Measurements from ENCODE around the gene IFITM10. TPM values are rescaled to one million over a fixed set of nuclear protein-coding genes. Genes with fewer than 3 reads are reported as not detected.

The IFITM10 gene
- total and polyA plus RNA-seq, 9 of the 15 experiments (the other 6 are each of a cell fraction or from before 2014, with no cell fraction given), result 0.08 to 0.13 (median 0.09) TPM; not detected in 6

DNA sequence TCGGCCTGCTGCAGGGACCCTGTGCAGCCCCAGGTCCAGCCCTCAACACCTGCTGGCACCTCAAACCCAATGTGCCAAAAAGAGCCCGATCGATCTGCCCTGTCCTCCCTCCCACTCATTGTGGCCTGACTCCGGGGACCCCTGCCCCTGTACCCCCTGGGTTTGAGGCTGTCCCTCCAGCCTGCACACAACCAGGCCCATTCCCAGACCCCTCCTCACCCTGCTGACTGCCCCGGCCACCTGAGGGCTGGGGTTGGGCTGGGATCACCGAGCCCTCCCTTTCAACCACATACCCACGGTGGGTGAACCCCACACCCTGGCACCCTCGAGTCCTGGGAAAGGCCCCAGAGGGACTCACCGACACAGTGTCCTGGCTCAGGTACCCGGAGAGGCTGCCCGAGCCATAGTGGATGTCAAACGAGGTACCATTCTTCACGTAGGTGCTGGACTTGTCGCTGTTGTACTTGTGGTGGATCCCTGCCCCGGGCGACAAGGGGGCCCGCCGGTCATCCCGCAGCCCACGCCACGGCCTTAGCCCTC is 8.3 kb upstream of the IFITM10 start (continued):
- TF ChIP-seq GATA2 (CRISPR knock-in tag; IDR thresholded peaks at IDR 0.05) (no peak), MYC (IDR thresholded peaks at IDR 0.05; ENCODE audit: low read depth, low read length) (no peak), MYC (CRISPR knock-in tag; IDR thresholded peaks at IDR 0.05; ENCODE audit: borderline replicate concordance, low read depth) (no peak), NFIC (IDR thresholded peaks at IDR 0.05) (no peak), SIN3A (IDR thresholded peaks at IDR 0.05; ENCODE audit: borderline replicate concordance in 2 of 2, control insufficient read depth in 1 of 2, low read depth in 2 of 2, low read length in 2 of 2) (no peak)

DNA sequence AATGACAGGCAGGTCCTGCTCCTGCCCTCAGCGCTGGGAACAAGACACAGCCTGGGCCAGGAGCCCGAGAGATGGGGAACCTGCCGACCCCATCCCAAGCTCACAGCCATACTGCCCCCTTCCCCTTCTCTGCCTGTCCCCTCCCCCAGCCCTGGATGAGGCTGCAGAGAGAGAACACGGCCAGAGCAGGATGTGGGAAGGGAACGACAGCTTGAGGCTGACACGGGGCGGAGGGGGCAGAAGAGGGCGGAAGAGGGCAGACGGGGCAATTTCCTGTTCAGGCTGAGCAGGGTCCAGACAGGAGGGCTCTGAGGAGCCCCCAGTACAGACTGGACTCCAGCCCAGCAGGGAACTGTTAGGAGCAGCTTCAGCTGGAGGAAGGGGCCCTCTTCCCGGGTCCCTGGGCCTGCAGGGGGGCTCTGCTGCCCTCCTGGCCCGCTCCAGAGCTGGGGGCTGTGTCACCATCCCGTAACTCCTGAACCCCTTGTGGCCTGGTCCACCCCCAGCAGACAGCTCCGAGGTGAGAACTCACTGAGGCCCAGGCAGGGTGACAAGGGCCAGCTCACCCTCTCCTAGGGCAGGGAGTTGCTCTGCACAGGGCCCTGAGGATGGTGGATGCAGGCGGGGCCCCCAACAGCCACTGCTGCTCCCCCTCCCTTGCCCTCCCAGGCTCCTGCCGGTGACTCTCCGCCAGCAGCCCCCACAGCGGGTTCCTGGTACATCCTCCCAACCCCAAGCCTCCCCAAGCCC is 7.6 kb upstream of the IFITM10 start:
- Histone ChIP-seq H3K27ac (ENCODE audit: extremely low read depth, low read depth, low read length) (no peak overlapping the region), H3K9me1 (ENCODE audit: control insufficient read depth, insufficient read depth, low read length) (peaks cover 7% of the 10 kb centered on the region), H2AFZ (ENCODE audit: low read depth, low read length) (no peak overlapping the region), H3K4me3 (no peak overlapping the region), H3K9me3 (replicated peaks; ENCODE audit: control insufficient read depth, insufficient read depth, low read depth, low read length) (no peaks in the 10 kb centered on the region), H3K27me3 (ENCODE audit: control insufficient read depth in 2 of 2, insufficient read depth in 2 of 2, low read length in 2 of 2) (no peaks in the 10 kb centered on the region), H3K9ac (ENCODE audit: insufficient read depth in 1 of 2, low read depth in 2 of 2, low read length in 2 of 2) (no peak overlapping the region), H4K20me1 (replicated peaks; ENCODE audit: control insufficient read depth, insufficient read depth, low read length) (peaks cover 4% of the 10 kb centered on the region; the same call in 1 of the 2 replicates), H3K4me1 (replicated peaks in 1 of 2; ENCODE audit: control insufficient read depth in 2 of 2, insufficient read depth in 2 of 2, low read length in 2 of 2) (peaks cover 27 to 73% of the 10 kb centered on the region in 2 experiments), H3K79me2 (ENCODE audit: control insufficient read depth, insufficient read depth, low read length) (peaks cover 9% of the 10 kb centered on the region), H3K4me2 (ENCODE audit: insufficient read depth, low read length) (no peak overlapping the region), H3K36me3 (ENCODE audit: control insufficient read depth, insufficient read depth, low read length) (peaks cover 25% of the 10 kb centered on the region; the same call in 1 of the 3 replicates)
- POLR2A ChIA-PET, result interaction anchor here (0.6 to 1.0 kb wide), 2 partner anchors 15 to 491 kb away, joined by 3 to 4 read pairs; no protein-coding TSS in a partner anchor
- WGBS (ENCODE audit: insufficient coverage, low coverage, missing lambda C conversion rate), result 84% methylated on average over 6 of the region's 17 CpGs
- FAIRE-seq, result no peak
- BruUV-seq (replicated peaks), result no TSS peak
- in situ Hi-C loops (cut with MboI) (no loop called here), intact Hi-C loops (cut with micrococcal nuclease) (no loop called here)
- CTCF ChIA-PET (ENCODE audit: low intra/inter-chr PET ratio), result no interaction called here
- DNase-seq (ENCODE audit: extremely low read depth in 1 of 4, low spot score in 3 of 4), result no peak
- ATAC-seq, result no peak
- TF ChIP-seq ZEB2 (IDR thresholded peaks at IDR 0.05) (no peak), STAG1 (CRISPR knock-in tag; IDR thresholded peaks at IDR 0.05; ENCODE audit: borderline replicate concordance) (no peak)
- TF ChIP-seq, protein P1, sequence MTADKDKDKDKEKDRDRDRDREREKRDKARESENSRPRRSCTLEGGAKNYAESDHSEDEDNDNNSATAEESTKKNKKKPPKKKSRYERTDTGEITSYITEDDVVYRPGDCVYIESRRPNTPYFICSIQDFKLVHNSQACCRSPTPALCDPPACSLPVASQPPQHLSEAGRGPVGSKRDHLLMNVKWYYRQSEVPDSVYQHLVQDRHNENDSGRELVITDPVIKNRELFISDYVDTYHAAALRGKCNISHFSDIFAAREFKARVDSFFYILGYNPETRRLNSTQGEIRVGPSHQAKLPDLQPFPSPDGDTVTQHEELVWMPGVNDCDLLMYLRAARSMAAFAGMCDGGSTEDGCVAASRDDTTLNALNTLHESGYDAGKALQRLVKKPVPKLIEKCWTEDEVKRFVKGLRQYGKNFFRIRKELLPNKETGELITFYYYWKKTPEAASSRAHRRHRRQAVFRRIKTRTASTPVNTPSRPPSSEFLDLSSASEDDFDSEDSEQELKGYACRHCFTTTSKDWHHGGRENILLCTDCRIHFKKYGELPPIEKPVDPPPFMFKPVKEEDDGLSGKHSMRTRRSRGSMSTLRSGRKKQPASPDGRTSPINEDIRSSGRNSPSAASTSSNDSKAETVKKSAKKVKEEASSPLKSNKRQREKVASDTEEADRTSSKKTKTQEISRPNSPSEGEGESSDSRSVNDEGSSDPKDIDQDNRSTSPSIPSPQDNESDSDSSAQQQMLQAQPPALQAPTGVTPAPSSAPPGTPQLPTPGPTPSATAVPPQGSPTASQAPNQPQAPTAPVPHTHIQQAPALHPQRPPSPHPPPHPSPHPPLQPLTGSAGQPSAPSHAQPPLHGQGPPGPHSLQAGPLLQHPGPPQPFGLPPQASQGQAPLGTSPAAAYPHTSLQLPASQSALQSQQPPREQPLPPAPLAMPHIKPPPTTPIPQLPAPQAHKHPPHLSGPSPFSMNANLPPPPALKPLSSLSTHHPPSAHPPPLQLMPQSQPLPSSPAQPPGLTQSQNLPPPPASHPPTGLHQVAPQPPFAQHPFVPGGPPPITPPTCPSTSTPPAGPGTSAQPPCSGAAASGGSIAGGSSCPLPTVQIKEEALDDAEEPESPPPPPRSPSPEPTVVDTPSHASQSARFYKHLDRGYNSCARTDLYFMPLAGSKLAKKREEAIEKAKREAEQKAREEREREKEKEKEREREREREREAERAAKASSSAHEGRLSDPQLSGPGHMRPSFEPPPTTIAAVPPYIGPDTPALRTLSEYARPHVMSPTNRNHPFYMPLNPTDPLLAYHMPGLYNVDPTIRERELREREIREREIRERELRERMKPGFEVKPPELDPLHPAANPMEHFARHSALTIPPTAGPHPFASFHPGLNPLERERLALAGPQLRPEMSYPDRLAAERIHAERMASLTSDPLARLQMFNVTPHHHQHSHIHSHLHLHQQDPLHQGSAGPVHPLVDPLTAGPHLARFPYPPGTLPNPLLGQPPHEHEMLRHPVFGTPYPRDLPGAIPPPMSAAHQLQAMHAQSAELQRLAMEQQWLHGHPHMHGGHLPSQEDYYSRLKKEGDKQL (CRISPR knock-in tag; IDR thresholded peaks at IDR 0.05; ENCODE audit: borderline replicate concordance), result no peak
- TF ChIP-seq, protein P2, sequence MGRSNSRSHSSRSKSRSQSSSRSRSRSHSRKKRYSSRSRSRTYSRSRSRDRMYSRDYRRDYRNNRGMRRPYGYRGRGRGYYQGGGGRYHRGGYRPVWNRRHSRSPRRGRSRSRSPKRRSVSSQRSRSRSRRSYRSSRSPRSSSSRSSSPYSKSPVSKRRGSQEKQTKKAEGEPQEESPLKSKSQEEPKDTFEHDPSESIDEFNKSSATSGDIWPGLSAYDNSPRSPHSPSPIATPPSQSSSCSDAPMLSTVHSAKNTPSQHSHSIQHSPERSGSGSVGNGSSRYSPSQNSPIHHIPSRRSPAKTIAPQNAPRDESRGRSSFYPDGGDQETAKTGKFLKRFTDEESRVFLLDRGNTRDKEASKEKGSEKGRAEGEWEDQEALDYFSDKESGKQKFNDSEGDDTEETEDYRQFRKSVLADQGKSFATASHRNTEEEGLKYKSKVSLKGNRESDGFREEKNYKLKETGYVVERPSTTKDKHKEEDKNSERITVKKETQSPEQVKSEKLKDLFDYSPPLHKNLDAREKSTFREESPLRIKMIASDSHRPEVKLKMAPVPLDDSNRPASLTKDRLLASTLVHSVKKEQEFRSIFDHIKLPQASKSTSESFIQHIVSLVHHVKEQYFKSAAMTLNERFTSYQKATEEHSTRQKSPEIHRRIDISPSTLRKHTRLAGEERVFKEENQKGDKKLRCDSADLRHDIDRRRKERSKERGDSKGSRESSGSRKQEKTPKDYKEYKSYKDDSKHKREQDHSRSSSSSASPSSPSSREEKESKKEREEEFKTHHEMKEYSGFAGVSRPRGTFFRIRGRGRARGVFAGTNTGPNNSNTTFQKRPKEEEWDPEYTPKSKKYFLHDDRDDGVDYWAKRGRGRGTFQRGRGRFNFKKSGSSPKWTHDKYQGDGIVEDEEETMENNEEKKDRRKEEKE (IDR thresholded peaks at IDR 0.05; ENCODE audit: borderline replicate concordance in 1 of 2, control insufficient read depth in 1 of 2, low read depth in 2 of 2, low read length in 1 of 2), result no peak

All from K562 (cell line).